H9 (cell line): Measurements from ENCODE around the gene MIPEP. TPM values are rescaled to one million over a fixed set of nuclear protein-coding genes. Genes with fewer than 3 reads are reported as not detected.

Source experiments
- DNase-seq: peaks from one replicate; pipeline ENCODE4 v3.0.0-alpha.2; 2017
- H2AFZ ChIP-seq: one replicate; pipeline ENCODE4 v1.6.1; 2013; ENCODE audit warnings: mild to moderate bottlenecking, low read length, control low read depth, moderate library complexity
- H2AK5ac ChIP-seq: 2 replicates; pipeline ENCODE4 v1.6.1; 2013; ENCODE audit warnings: low read length, control low read depth, mixed read lengths; ENCODE audit not compliant: insufficient read length
- H2BK120ac ChIP-seq: one replicate; pipeline ENCODE4 v1.6.1; 2013; ENCODE audit warnings: low read depth, mild to moderate bottlenecking, low read length, control low read depth, inconsistent platforms; ENCODE audit not compliant: poor library complexity, severe bottlenecking
- H2BK12ac ChIP-seq: 2 replicates; pipeline ENCODE4 v1.6.1; 2013; ENCODE audit warnings: low read length, control low read depth, mixed read lengths, low read depth; ENCODE audit not compliant: insufficient read length
- H2BK15ac ChIP-seq: 2 replicates; pipeline ENCODE4 v1.6.1; 2013; ENCODE audit warnings: low read depth, low read length, control low read depth
- H2BK20ac ChIP-seq: one replicate; pipeline ENCODE4 v1.6.1; 2013; ENCODE audit warnings: low read depth, mild to moderate bottlenecking, low read length, control low read depth, inconsistent platforms; ENCODE audit not compliant: poor library complexity, severe bottlenecking
- H2BK5ac ChIP-seq: 2 replicates; pipeline ENCODE4 v1.6.1; 2013; ENCODE audit warnings: low read length, control low read depth, mixed read lengths; ENCODE audit not compliant: insufficient read length
- H3K14ac ChIP-seq: 2 replicates; pipeline ENCODE4 v1.6.1; 2013; ENCODE audit warnings: low read length, control low read depth; ENCODE audit not compliant: insufficient read depth
- H3K18ac ChIP-seq: 2 replicates; pipeline ENCODE4 v1.6.1; 2013; ENCODE audit warnings: low read depth, mild to moderate bottlenecking, mixed read lengths, low read length, control low read depth; ENCODE audit not compliant: insufficient read length
- H3K23ac ChIP-seq: 2 replicates; pipeline ENCODE4 v1.6.1; 2013; ENCODE audit warnings: low read length, control low read depth, mixed read lengths, low read depth; ENCODE audit not compliant: insufficient read length
- H3K23me2 ChIP-seq: 2 replicates; pipeline ENCODE4 v1.6.1; 2013; ENCODE audit warnings: low read depth, mild to moderate bottlenecking, mixed read lengths, low read length, control low read depth; ENCODE audit not compliant: insufficient read length, poor library complexity, severe bottlenecking
- H3K27ac ChIP-seq: 2 replicates; pipeline ENCODE4 v1.5.1; 2013; ENCODE audit warnings: low read length, control low read depth, mixed read lengths, low read depth; ENCODE audit not compliant: insufficient read length
- H3K27me3 ChIP-seq: 2 replicates; pipeline ENCODE4 v1.6.1; 2013; ENCODE audit warnings: low read length, control low read depth, inconsistent platforms; ENCODE audit not compliant: insufficient read depth
- H3K4ac ChIP-seq: 2 replicates; pipeline ENCODE4 v1.6.1; 2013; ENCODE audit warnings: low read depth, mild to moderate bottlenecking, control low read depth, inconsistent platforms, low read length, moderate library complexity
- H3K4me1 ChIP-seq: 2 replicates; pipeline ENCODE4 v1.6.1; 2013; ENCODE audit warnings: low read length, control low read depth, inconsistent platforms; ENCODE audit not compliant: insufficient read depth
- H3K4me2 ChIP-seq: 2 replicates; pipeline ENCODE4 v1.6.1; 2013; ENCODE audit warnings: low read length, control low read depth, mixed read lengths; ENCODE audit not compliant: insufficient read length, insufficient read depth
- H3K56ac ChIP-seq: 2 replicates; pipeline ENCODE4 v1.6.1; 2013; ENCODE audit warnings: low read depth, mild to moderate bottlenecking, mixed read lengths, low read length, control low read depth; ENCODE audit not compliant: insufficient read length
- H3K79me1 ChIP-seq: 2 replicates; pipeline ENCODE4 v1.6.1; 2013; ENCODE audit warnings: low read depth, mild to moderate bottlenecking, moderate library complexity, low read length, control low read depth, inconsistent platforms; ENCODE audit not compliant: insufficient read depth, poor library complexity, severe bottlenecking
- H3K79me2 ChIP-seq: 2 replicates; pipeline ENCODE4 v1.6.1; 2013; ENCODE audit warnings: low read length, control low read depth, inconsistent platforms; ENCODE audit not compliant: insufficient read depth
- H3K9ac ChIP-seq: 2 replicates; pipeline ENCODE4 v1.6.1; 2013; ENCODE audit warnings: low read length, control low read depth, mixed read lengths; ENCODE audit not compliant: insufficient read length; ENCODE audit errors: extremely low read depth
- H3K9me3 ChIP-seq: one replicate; pipeline ENCODE4 v1.6.1; 2013; ENCODE audit warnings: low read depth, low read length, inconsistent platforms; ENCODE audit not compliant: control insufficient read depth
- H3T11ph ChIP-seq: one replicate; pipeline ENCODE4 v1.6.1; 2013; ENCODE audit warnings: mild to moderate bottlenecking, low read length, control low read depth, inconsistent platforms
- H4K20me1 ChIP-seq: one replicate; pipeline ENCODE4 v1.6.1; 2013; ENCODE audit not compliant: control insufficient read depth, insufficient read length, insufficient read depth
- H4K5ac ChIP-seq: 2 replicates; pipeline ENCODE4 v1.6.1; 2013; ENCODE audit warnings: low read depth, mild to moderate bottlenecking, mixed read lengths, low read length, control low read depth; ENCODE audit not compliant: insufficient read length
- H4K8ac ChIP-seq: replicated peaks from 2 replicates; pipeline ENCODE4 v1.6.1; 2013; ENCODE audit warnings: low read length, control low read depth, mixed read lengths, low read depth; ENCODE audit not compliant: insufficient read length
- H4K91ac ChIP-seq: 2 replicates; pipeline ENCODE4 v1.6.1; 2013; ENCODE audit warnings: low read depth, mild to moderate bottlenecking, moderate library complexity, mixed read lengths, low read length, control low read depth; ENCODE audit not compliant: insufficient read length
- H3K27ac Mint-ChIP-seq, 3 experiments: 2 replicates in 2 of 3; 3 replicates in 1 of 3; pipeline ENCODE4 v1.8.0; 2020 to 2021; ENCODE audit warnings: mixed read lengths in 3 of 3, mild to moderate bottlenecking in 1 of 3, moderate library complexity in 1 of 3
- H3K27me3 Mint-ChIP-seq: 2 replicates; pipeline ENCODE4 v1.8.0; 2021; ENCODE audit warnings: low read depth, mild to moderate bottlenecking, moderate library complexity, mixed read lengths
- H3K36me3 Mint-ChIP-seq, 3 experiments: 2 replicates in 2 of 3; 3 replicates in 1 of 3; pipeline ENCODE4 v1.8.0; 2020 to 2021; ENCODE audit warnings: low read depth in 3 of 3, mixed read lengths in 3 of 3; ENCODE audit not compliant: insufficient read depth in 1 of 3
- H3K4me1 Mint-ChIP-seq, 2 experiments: 2 replicates each; pipeline ENCODE4 v1.8.0; 2020; ENCODE audit warnings: mixed read lengths in 2 of 2
- H3K4me3 Mint-ChIP-seq, 2 experiments: 2 replicates in 1 of 2; 3 replicates in 1 of 2; pipeline ENCODE4 v1.8.0; 2020 to 2021; ENCODE audit warnings: mild to moderate bottlenecking in 2 of 2, mixed read lengths in 2 of 2, moderate library complexity in 1 of 2
- H3K9me3 Mint-ChIP-seq, 2 experiments: 2 replicates in 1 of 2; 3 replicates in 1 of 2; pipeline ENCODE4 v1.8.0; 2020; ENCODE audit warnings: mild to moderate bottlenecking in 2 of 2, mixed read lengths in 2 of 2, moderate library complexity in 1 of 2
- WGBS: extraction: QIAGEN DNeasy Blood & Tissue Kit; methylation state at CpG from one replicate; pipeline ENCODE4 v1.1.7; 2013; ENCODE audit warnings: missing lambda C conversion rate, low lambda C conversion rate, mixed read lengths; ENCODE audit not compliant: insufficient read length; ENCODE audit errors: extremely low coverage; 5-methylcytosine and 5-hydroxymethylcytosine counted together
- total RNA-seq: library from RNA; stranded (reverse); gene quantifications from 2 replicates; pipeline ENCODE4 v1.2.1, GENCODE V29; 2021
- TF ChIP-seq, protein P1 (sequence below): fragments of 200-600 bp; sonication (generic); conservative IDR thresholded peaks from 3 replicates; pipeline ENCODE4 v1.8.0; 2021; ENCODE audit warnings: antibody characterized with exemption, mild to moderate bottlenecking

Gene MIPEP
- total RNA-seq, 1 experiment from 2014 or later = 18.5 TPM

DNA sequence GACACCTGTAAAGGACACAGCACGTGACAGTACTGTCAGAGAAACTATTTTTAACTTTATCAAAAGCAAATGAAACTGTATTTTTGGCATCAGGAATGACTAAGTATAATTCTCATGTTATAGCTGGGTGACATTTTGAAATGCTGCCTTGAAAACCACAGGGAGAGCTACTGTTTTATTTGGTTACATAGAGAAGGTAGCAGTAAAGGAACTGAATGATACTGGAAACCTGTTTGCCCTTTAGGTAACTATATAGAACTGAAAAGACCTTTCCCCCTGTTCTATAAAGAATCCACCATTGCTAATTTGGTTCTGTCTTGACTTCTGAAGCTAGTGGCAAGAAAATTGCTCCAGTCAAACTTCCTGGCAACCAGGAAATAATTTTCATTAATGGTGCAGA, 39.1 kb downstream of the MIPEP start:
- Histone ChIP-seq H3T11ph (no peak overlapping the region), H3K79me2 (no peaks in the 10 kb centered on the region), H4K8ac (no peak overlapping the region), H3K27me3 (no peaks in the 10 kb centered on the region), H2BK12ac (no peak overlapping the region), H3K23ac (no peak overlapping the region), H3K23me2 (no peaks in the 10 kb centered on the region), H2BK15ac (no peak overlapping the region), H3K27ac (no peak overlapping the region), H3K9me3 (no peaks in the 10 kb centered on the region), H4K91ac (no peak overlapping the region), H3K4me1 (no peaks in the 10 kb centered on the region), H2AFZ (no peak overlapping the region), H2AK5ac (no peak overlapping the region), H2BK120ac (no peak overlapping the region), H2BK5ac (no peak overlapping the region), H3K4me2 (no peak overlapping the region), H3K56ac (no peak overlapping the region), H2BK20ac (no peak overlapping the region), H3K14ac (no peak overlapping the region), H4K5ac (no peak overlapping the region), H3K79me1 (no peaks in the 10 kb centered on the region), H3K4ac (no peak overlapping the region), H4K20me1 (no peaks in the 10 kb centered on the region), H3K9ac (no peak overlapping the region), H3K18ac (no peak overlapping the region)
- WGBS = no CpG with 5 or more reads among the region's 1 CpG
- Mint-ChIP-seq H3K27ac (no peak overlapping the region), H3K9me3 (no peaks in the 10 kb centered on the region), H3K27me3 (no peaks in the 10 kb centered on the region), H3K4me1 (no peaks in the 10 kb centered on the region), H3K36me3 (peaks cover 2 to 5% (median 3%) of the 10 kb centered on the region in 3 experiments; a peak in 4 of 7 replicates), H3K4me3 (no peak overlapping the region; a peak in 1 of 5 replicates)
- no peak for DNase-seq
- TF ChIP-seq, protein P1, sequence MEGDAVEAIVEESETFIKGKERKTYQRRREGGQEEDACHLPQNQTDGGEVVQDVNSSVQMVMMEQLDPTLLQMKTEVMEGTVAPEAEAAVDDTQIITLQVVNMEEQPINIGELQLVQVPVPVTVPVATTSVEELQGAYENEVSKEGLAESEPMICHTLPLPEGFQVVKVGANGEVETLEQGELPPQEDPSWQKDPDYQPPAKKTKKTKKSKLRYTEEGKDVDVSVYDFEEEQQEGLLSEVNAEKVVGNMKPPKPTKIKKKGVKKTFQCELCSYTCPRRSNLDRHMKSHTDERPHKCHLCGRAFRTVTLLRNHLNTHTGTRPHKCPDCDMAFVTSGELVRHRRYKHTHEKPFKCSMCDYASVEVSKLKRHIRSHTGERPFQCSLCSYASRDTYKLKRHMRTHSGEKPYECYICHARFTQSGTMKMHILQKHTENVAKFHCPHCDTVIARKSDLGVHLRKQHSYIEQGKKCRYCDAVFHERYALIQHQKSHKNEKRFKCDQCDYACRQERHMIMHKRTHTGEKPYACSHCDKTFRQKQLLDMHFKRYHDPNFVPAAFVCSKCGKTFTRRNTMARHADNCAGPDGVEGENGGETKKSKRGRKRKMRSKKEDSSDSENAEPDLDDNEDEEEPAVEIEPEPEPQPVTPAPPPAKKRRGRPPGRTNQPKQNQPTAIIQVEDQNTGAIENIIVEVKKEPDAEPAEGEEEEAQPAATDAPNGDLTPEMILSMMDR = no peak
